HUES6 (cell line): ENCODE results near the gene NRROS.

Source experiments
- H3K27ac ChIP-seq: 2 replicates; pipeline ENCODE4 v1.7.0; 2013; ENCODE audit warnings: low read depth, mild to moderate bottlenecking, low read length, inconsistent platforms
- H3K27me3 ChIP-seq: 2 replicates; pipeline ENCODE4 v1.6.1; 2013; ENCODE audit warnings: low read length; ENCODE audit not compliant: control insufficient read depth, insufficient read depth
- H3K36me3 ChIP-seq: 2 replicates; pipeline ENCODE4 v1.6.1; 2013; ENCODE audit warnings: low read length; ENCODE audit not compliant: control insufficient read depth, insufficient read depth
- H3K4me1 ChIP-seq: 2 replicates; pipeline ENCODE4 v1.6.1; 2013; ENCODE audit warnings: low read length; ENCODE audit not compliant: control insufficient read depth, insufficient read depth
- H3K4me3 ChIP-seq: 2 replicates; pipeline ENCODE4 v1.5.1; 2013; ENCODE audit warnings: low read depth, low read length
- H3K9ac ChIP-seq: one replicate; pipeline ENCODE4 v1.6.1; 2013; ENCODE audit warnings: mild to moderate bottlenecking, low read length
- H3K9me3 ChIP-seq: 2 replicates; pipeline ENCODE4 v1.6.1; 2013; ENCODE audit warnings: low read depth, low read length; ENCODE audit not compliant: control insufficient read depth, insufficient read depth

Gene NRROS

DNA sequence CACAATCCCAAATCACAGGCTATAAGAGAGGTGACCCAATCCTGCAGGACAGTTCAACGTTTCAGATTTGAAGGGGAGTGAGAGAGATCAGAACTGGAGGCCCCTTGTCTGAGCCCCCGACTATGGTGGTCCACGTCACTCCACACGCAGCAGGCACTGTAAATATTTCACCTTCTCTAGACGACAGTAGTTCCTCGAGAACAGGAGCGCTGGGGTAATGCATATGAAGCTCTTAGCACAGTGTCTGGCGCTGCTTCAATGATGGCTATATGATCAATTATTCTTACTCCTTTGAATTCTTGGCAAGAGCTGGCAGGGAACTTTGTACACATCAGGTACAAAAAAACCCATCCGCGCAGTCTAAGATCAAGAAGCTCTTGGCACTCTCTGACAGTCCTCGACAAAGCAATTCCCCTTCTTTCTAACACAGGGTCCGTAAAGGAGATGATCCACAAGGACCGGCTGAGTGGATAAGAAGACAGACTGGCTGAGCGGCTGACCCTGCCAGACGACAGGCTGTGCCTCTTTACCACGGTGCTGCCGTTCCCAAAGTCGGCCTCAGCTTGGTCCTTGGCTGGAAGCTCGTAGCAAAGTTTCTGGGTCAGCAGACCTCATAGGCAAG lies 522 bp upstream of the NRROS start:
- Histone ChIP-seq H3K27me3 (peaks cover 14% of the 10 kb centered on the region), H3K27ac (no peak overlapping the region), H3K4me1 (peaks cover 21% of the 10 kb centered on the region), H3K4me3 (peak overlapping the region; percentile 36), H3K9me3 (no peaks in the 10 kb centered on the region), H3K9ac (peak overlapping the region; percentile 50), H3K36me3 (no peaks in the 10 kb centered on the region)

DNA sequence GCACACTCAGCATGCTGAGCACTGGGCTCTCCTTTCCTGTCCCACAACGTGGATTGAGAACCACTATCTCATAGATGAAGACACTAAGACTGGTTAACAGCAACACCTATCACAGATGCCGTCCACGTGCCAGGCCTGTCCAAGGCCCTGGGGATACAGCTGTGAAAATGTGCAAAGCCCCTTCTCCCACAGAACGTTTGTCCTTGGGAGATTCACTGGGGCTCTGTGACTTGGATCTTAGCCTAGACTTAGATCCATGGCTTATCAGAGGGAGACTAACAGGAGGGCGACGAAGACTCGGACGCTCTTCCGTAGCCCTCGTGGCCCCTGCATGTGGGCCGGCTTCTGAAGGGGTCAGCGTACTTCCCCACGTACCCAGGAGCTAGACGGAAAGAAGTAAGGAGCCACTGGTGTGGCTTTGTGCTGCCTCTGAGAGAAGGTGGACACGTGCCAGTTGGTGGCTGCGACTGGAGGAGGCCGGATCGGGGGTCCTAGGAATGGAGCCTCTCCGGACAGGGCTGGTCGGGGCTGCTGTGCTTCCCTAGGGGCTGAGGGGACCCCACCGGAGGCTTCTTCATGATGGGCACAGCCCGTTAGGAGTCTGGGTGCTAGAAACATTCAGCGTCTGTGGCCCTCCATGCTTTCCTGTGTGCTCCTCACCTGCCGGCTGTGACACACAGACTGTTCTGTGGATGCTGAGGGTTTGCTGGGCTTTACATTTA lies 964 bp downstream of the NRROS start:
- Histone ChIP-seq H3K27ac (no peak overlapping the region), H3K4me1 (peaks cover 19% of the 10 kb centered on the region), H3K9ac (no peak overlapping the region), H3K9me3 (no peaks in the 10 kb centered on the region), H3K27me3 (peaks cover 14% of the 10 kb centered on the region), H3K4me3 (peak overlapping the region; percentile 54; the same call in 1 of the 2 replicates), H3K36me3 (no peaks in the 10 kb centered on the region)

DNA sequence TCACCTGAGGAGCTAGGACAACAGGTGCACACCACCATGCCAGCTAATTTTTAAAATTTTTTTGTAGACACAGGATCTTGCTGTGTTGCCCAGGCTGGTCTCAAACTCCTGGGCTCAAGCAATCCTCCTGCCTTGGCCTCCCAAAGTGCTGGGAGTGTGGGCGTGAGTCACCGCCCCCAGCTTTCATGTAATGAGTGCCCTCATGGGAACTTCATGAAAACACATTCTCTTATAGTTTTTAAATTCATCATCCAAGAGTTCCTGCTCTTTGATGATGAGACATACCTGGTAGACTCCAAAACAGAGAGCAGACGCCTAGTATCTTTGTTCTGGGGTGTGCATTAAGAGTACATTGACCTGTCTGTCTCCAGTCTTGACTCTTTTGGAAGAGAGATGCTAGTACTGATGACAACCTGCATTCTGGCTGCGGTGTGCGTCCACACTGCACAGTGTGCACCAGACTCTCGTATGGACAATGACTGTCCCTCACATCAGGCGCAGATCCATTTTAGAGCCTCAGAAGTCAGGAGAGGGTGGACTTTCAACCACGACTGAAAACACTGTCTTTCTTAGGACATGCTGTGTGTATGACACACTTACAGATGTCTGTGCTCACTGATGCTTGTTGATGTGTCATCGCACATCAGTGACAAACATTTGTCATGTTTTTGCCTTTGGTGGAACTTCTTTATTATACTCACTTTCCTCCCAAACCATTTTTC lies 2.0 kb downstream of the NRROS start:
- Histone ChIP-seq H3K27me3 (peaks cover 14% of the 10 kb centered on the region), H3K9ac (no peak overlapping the region), H3K4me1 (peaks cover 29% of the 10 kb centered on the region), H3K4me3 (no peak overlapping the region), H3K9me3 (no peaks in the 10 kb centered on the region), H3K36me3 (no peaks in the 10 kb centered on the region), H3K27ac (no peak overlapping the region)

DNA sequence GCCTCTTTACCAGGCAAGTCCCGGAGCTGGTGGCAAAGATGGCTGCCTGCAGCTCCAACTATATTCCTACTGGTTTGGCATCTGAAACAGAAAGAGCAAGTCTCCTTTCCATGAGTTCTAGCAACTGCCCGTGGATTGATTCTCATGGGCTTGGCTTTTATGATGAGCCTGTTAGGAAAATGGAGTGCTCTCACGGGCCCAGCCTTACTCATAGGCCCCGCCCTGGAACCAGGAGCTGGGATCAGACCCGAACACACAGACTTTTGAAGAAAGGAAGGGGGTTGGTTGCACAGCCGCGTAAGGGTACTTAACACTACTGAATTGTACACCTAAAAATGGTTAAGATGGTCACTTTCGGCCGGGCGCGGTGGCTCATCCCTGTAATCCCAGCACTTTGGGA lies 2.9 kb downstream of the NRROS start:
- peaks cover 37% of the 10 kb centered on the region for H3K4me1 ChIP-seq
- no peak overlapping the region for H3K4me3 ChIP-seq
- H3K9ac ChIP-seq, result no peak overlapping the region
- peaks cover 14% of the 10 kb centered on the region for H3K27me3 ChIP-seq
- H3K36me3 ChIP-seq, result no peaks in the 10 kb centered on the region
- no peaks in the 10 kb centered on the region for H3K9me3 ChIP-seq
- no peak overlapping the region for H3K27ac ChIP-seq

DNA sequence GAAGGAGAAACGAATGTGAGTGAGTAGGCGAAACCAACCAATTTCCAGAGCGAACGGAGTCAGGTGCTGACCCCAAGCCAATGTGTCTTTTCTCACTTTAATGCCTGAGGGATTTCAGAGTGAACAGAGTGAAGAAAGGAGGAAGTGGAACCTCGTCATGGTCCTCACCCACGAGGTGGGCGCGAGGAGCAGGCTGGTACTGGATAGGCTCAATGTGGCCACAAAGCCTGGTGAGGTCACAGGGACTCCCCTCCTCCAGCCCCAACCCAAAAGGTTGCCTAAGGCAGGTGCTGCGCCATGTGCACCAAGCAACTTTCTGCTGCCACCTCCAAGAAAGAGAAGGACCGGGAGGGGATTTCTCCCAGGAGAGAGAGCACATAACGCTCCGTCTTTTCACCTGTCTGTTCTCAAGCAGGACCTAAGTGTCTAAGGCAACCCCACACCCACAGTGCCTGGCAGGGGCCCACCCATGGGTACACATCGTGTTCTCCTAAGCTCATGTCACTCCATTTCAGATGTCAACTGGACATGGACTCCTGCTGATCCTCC lies 3.8 kb downstream of the NRROS start:
- H3K27me3 ChIP-seq, result peaks cover 14% of the 10 kb centered on the region
- H3K9ac ChIP-seq, result no peak overlapping the region
- H3K36me3 ChIP-seq, result no peaks in the 10 kb centered on the region
- no peak overlapping the region for H3K4me3 ChIP-seq
- no peaks in the 10 kb centered on the region for H3K9me3 ChIP-seq
- H3K27ac ChIP-seq, result no peak overlapping the region
- H3K4me1 ChIP-seq, result peaks cover 38% of the 10 kb centered on the region

DNA sequence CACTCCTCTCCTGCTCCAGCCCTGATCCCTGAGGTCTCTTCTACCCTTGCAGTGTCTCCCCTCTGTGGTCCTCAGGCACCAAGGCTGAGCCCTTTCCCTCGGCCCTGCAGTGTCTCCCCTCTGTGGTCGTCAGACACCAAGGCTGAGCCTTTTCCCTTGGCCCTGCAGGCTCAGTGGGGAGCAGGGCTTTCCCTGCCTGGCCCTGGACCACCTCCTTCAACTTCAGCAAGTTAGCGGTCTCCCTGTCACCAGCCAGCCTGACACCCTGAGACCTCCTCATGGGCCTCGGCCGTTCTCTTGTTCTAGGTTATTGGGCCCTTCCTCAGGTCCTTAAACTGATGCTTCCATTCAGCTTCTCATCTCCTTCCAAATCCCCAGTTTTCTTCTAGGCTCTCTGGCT lies 4.3 kb downstream of the NRROS start:
- Histone ChIP-seq H3K4me3 (no peak overlapping the region), H3K36me3 (no peaks in the 10 kb centered on the region), H3K4me1 (peaks cover 39% of the 10 kb centered on the region), H3K27me3 (peaks cover 10% of the 10 kb centered on the region), H3K9ac (no peak overlapping the region), H3K9me3 (no peaks in the 10 kb centered on the region), H3K27ac (no peak overlapping the region)

DNA sequence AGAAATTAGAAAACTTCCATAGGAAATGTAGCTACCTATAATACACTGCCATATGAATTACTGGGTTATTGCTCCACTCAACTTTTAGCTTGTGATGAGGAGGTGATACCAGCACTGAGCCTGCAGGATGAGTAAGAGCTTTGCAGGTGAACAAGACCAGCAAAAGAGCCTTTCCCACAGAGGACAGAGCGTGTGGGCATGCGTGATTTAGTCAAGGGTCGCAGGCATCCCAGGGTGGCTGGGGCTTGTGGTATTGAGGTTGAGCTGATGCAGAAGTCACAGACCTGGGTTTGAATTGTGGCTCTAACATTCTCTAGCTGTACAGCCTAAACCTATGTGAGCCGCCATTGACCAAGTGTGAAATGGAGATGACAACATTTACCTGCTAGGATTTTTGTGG lies 5.6 kb downstream of the NRROS start:
- Histone ChIP-seq H3K4me1 (peaks cover 35% of the 10 kb centered on the region), H3K27ac (no peak overlapping the region), H3K4me3 (no peak overlapping the region), H3K27me3 (peaks cover 2% of the 10 kb centered on the region; the same call in 1 of the 2 replicates), H3K9ac (no peak overlapping the region), H3K9me3 (no peaks in the 10 kb centered on the region), H3K36me3 (no peaks in the 10 kb centered on the region)

DNA sequence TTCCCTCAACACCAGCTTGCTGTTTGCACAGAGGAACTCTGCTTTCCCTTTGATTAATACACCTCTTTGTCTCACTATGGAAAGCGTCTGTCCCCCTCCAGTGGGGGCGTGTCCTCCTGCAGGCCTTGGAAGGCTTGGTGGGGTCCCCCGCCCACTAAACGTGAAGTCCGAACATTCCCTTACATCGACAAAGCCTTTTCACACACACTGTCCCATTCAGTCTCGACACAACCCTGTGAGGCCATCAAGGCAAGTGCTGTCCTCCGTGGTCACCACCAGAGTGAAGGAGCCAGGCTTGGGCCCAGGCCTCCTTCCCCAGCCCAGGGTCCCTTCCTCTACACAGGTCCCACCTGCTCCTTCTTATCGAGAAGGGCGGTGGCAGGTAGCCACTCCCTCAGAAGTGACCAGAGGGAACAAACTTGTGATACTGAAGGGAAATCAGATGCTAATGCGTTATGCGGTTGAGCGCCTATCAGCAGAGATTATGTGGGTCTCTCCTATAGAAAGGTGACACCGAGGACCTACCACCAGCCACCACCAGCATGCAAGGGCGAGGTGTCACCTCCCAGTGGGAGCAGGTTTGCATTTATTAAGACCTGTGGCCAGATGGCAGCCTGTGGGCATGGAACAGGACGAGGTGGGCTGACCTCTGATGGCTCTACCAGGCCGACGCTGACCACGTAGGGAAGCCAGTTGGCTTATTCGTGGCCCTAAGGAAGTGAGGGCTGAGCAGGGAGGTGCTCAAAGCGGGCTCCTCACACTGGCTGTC lies 6.6 kb downstream of the NRROS start:
- H3K27ac ChIP-seq, result no peak overlapping the region
- no peaks in the 10 kb centered on the region for H3K27me3 ChIP-seq
- H3K9me3 ChIP-seq, result no peaks in the 10 kb centered on the region
- no peak overlapping the region for H3K9ac ChIP-seq
- H3K4me3 ChIP-seq, result no peak overlapping the region
- no peaks in the 10 kb centered on the region for H3K36me3 ChIP-seq
- peaks cover 34% of the 10 kb centered on the region for H3K4me1 ChIP-seq

DNA sequence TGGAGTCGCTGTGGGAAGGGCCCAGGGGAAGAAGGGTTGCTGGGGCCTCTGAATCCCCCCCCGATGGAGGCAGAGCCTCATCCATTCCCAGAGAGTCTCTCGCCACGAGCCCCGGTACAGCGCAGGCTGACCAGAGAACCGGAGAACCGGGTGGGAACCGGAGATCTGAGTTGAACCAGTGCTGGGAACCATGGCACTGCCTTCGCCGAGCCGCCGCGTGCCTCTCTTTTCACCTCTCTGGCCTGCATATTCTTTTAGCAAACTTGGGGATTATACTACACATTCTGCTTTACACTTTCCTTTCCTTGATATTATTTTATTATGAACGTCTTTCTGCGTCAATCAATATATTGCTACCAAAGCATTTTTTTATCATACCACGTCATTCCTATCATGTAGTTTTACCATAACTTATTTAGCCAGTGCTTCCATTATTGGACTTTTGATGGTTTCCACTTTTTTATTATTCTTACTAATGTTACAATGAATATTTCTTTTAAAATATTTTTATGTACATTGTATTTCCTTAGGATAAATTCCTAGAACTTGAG lies 7.2 kb downstream of the NRROS start:
- H3K9ac ChIP-seq, result no peak overlapping the region
- H3K27ac ChIP-seq, result peak overlapping the region; percentile 59; the same call in 1 of the 2 replicates
- H3K4me3 ChIP-seq, result no peak overlapping the region
- H3K36me3 ChIP-seq, result no peaks in the 10 kb centered on the region
- H3K27me3 ChIP-seq, result no peaks in the 10 kb centered on the region
- peaks cover 34% of the 10 kb centered on the region for H3K4me1 ChIP-seq
- no peaks in the 10 kb centered on the region for H3K9me3 ChIP-seq

DNA sequence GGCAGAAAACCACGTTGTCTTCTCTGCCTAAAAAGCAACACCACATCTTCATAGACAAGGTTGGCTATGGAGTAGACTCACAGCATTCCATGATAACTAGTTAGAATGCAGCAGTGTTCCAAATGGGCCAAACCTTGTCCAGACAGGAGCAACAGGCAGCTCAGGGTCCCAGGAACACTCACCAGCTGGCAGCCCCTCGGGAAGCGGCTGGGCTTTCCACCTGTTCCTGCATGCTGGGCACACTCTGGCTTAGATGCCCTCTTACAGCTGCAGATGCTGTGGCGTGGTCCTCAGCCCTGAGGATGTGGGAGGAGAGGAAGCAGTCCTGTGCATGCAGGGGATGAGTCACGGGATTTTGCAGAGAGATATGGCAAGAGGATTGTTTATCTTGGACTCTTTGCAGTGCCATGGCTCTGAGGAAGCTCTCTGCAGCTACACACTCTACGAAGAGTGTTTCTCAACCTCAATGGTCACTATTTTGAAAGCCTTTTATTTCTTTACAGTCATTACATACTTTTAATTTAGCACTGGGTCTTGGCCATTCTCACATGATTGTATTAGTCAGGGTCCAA lies 11.3 kb downstream of the NRROS start:
- Histone ChIP-seq H3K9ac (no peak overlapping the region), H3K4me3 (no peak overlapping the region), H3K4me1 (peaks cover 33% of the 10 kb centered on the region), H3K9me3 (no peaks in the 10 kb centered on the region), H3K27ac (no peak overlapping the region), H3K36me3 (0 out of 2 replicates have a peak, but pooled peaks cover 5% of the 10 kb centered on the region), H3K27me3 (no peaks in the 10 kb centered on the region)
